EH (cell line): ENCODE results near the gene TCTN1.
A peak's percentile ranks its signal among the peaks of the same experiment; 100 is the strongest.

ENCODE experiments used
- DNase-seq: peaks from one replicate; pipeline ENCODE4 v3.0.0-alpha.2; 2015; ENCODE audit warnings: low read depth

Gene TCTN1

GRCh38 chr12:110680032-110680431 is 66.1 kb downstream of the TCTN1 start:
- DNase-seq: no peak

DNA sequence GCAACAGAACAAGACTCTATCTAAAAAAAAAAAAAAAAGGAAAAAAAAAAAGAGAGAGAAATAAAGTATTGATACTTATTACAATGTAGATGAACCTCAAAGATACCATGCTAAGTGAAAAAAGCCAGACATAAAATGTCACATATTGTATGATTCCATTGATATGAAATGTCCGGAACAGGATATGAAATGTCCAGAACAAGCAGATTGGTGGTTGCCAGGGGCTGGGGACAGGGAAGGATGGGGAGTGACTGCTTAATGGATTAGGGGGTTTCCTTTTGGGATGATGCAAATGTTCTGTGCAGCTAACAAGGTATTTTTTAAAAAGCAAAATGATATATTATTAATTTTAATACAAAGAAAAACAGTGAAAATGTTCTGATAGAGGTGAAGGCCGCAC is 70.0 kb downstream of the TCTN1 start:
- no peak for DNase-seq

DNA sequence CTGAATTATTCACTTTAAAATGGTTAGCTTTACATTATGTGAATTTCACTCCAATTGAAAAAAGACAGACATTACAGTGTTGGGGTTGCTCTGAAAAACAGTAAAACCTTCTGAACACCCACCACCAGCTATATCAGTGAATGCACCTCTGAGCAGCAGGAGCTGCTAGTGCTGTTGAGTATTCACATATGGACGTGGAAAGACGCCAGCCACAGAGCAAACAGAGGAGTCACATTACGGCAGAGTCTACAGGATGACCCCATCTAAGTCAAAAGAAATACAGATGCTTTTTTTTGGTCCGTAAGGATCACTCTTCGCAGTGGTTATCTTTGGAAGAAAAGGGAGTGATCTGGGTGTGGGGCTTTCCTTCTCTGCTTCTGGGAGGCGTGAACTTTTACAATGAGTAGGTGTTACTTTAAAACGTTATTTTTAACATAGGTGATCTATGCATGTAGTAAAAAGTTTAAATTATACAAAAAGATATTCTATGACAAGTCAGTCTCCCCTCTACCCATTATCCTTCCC is 70.4 kb downstream of the TCTN1 start:
- peak; percentile 3 for DNase-seq

- DNase-seq: no peak
Observed at GRCh38 chr12:110686294-110686903, 72.5 kb downstream of the TCTN1 start.

GRCh38 chr12:110687396-110688169 is 73.7 kb downstream of the TCTN1 start:
- no peak for DNase-seq

GRCh38 chr12:110688446-110689280 is 74.7 kb downstream of the TCTN1 start, which contains the start of gene HVCN1:
HVCN1 (minus strand) TSS chr12:110689115; CDS start chr12:110683245, 5,870 bp downstream.
- no peak for DNase-seq

DNA sequence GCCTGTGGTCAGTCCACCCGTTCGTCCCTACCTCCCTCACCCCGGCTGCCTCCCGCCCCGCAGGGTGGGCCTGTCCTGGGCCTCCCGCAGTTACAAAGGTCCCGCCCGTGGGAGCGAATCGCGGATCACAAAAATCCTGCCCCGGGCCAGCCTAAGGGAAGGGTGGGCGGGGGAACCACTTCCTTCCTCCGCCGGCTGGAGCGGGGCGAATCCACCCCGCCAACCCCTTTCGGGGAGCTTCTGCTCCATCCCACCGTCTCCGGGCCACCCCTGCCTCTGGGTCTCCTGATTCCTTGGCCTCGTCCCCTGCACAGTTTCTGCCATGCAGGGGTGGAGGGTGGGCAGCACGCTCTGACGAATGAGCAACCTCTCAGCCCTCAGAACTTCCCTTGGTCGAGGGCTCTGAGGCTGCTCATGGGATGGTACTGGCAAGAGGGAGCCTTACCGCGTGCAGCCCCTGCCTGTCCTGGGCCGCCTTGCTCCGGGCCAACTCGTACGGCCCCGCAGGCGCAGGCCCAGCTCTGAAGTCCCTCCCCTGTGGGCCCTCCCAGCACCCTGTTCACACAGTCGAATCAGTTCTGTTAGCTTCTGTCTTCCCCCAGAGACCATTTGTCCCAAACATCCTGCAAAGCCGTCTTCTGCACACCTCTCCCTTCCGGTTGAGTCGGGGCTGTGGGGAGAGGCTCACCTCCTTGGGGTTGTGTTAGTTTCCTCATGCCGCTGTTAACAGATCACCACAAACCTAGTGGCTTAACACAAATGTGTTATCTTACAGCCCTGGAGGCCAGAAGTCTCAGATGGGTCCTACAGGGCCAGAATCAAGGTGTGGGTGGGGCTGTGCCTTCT is 75.6 kb downstream of the TCTN1 start:
- peak; percentile 43 for DNase-seq

DNA sequence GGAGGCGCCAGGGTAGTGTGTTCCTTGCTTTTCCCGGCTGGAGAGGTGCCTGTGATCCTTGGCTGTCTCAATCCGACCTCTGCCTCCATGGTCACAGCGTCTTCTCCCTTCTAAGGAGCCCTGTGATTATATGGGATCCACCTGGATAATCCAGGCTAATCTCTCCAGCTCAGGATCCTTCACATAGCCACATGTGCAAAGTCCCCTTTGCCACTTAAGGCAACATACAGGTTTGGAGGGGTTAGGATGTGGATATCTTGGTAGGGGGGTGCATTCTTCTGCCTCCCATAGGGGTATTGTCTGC is 76.2 kb downstream of the TCTN1 start:
- no peak for DNase-seq

GRCh38 chr12:110693731-110694130 is 79.8 kb downstream of the TCTN1 start:
- no peak for DNase-seq

DNA sequence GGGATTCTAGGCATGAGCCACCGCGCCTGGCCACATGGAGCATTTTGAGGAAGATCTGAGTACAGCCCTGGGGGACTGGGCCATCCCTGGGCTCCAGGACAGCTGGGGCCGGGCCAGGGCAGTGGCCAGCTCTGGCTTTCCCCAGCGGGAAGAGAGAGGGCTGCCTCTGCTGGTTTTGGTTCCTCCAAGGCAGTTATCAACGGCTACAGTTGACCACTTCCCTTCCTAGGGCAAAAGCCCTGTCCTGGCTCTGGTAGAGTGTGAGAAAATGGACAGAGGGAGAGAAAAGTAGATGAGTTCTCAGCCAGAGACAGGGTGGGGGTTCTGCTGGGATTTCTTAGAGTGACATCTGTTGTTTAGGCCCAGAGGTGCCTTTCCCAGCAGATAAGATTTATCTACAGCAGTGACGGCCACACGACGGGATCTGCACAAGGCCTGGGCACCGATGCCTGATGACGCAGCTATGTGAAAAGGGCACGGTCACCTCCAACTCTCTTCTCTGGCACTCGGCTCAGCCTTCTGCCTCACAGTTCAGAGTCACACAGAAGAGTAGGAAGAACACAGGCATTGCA is 80.5 kb downstream of the TCTN1 start:
- DNase-seq: no peak

- DNase-seq: no peak
Observed at GRCh38 chr12:110696283-110696682, 82.4 kb downstream of the TCTN1 start.

- DNase-seq: no peak
Observed at GRCh38 chr12:110697236-110697635, 83.3 kb downstream of the TCTN1 start.

DNA sequence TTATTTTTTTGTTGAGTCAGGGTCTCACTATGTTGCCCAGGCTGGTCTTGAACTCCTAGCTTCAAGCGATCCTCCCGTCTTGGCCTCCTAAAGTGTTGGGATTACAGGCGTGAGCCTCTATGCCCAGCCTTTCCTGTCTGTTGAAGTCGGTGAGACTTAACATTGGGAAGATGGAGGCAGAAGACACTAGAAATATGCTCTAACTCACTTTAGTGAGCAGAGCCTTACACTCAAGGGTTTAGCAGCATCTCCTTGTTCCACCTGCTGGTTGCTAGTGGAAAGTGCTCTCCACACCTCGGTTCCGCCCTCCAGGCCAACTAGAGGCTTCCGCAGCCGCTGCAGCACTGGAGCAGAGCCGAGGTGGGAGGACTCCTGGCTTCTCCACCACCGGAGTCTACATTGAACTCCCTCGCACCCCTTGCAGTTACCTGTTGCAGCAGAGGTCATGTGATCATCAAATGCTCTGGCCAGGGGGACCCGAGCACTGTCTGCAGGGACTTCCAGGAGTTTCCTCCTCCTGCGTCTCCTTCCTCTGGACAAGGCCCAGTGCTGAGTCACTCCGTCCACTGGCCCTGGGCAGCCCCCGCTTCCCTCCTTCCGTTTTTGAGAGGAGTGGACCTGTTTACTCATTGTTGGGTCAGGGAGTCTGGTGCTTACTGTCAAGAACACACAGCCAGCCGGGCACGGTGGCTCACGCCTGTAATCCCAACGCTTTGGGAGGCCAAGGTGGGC is 84.4 kb downstream of the TCTN1 start:
- DNase-seq: peak; percentile 74
